ENCODE results near the gene SIK3.

- no peak for TF ChIP-seq SIN3A (IDR thresholded peaks at IDR 0.05; ENCODE audit: borderline replicate concordance, insufficient read depth, low read length)
- no peak for TF ChIP-seq POLR2AphosphoS5 (IDR thresholded peaks at IDR 0.05; ENCODE audit: low read depth, low read length)
- no peak for TF ChIP-seq REST (IDR thresholded peaks at IDR 0.05; ENCODE audit: insufficient read depth in 1 of 2, low read depth in 2 of 2, low read length in 2 of 2)
- TF ChIP-seq TAF1 (IDR thresholded peaks at IDR 0.05; ENCODE audit: borderline replicate concordance, insufficient read depth, low read length), result no peak
- no peak for TF ChIP-seq FOXP2 (optimal IDR thresholded peaks at IDR 0.05; ENCODE audit: borderline replicate concordance, extremely low read depth, extremely low read length, insufficient read depth)
Measured at GRCh38 chr11:116868066-116868465, 230.2 kb downstream of the SIK3 start.
